NOMO-1 (cell line): ENCODE results near the gene SPTBN1.
"Not testable (repeated sequence)": the region's sequence is repeated elsewhere in the genome, so short reads cannot be mapped to it uniquely, and the experiment has no call there.

ENCODE experiments used
- DNase-seq, 2 experiments: peaks; one replicate each; lab custom pipeline; 2025; ENCODE audit not compliant: unreplicated experiment in 2 of 2; lab: John Stamatoyannopoulos, UW

Gene SPTBN1

DNA sequence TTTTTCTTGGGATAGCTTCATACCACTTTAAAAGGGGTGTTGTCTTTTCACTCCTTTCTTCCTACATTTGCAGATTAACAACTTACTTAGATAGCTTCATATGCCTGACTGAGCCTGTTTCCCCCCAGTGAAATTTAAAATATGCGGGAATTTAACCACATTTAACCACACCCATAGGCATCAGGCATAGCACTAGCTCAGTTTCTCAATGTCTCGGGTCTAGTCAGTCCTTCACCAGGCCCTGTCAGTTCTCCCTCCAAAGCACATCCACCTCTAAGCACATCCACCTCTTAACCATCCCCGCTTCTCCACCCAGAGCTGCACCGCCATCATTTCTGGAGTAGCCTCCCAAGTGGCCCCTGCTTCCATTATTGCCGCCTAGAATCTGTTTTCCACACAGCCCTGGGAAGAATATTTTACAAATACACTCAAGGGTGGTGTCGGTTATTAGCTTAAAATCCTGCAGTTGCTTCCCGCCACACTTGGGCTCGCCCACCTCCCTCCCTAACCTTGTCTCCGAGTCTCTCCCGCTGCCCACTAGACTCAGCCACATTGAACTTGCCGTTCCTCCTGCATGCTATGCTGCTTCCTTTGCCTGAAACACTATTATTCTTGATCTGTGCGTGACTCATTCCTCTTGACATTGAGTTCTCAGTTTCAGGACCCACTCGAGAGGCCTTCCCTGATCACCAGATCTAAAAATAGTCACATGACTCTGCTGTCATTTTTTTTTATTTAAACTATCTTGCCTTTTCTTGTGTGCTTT, 68.3 kb downstream of the SPTBN1 start:
- peak; percentile 41 to 81 for DNase-seq

DNA sequence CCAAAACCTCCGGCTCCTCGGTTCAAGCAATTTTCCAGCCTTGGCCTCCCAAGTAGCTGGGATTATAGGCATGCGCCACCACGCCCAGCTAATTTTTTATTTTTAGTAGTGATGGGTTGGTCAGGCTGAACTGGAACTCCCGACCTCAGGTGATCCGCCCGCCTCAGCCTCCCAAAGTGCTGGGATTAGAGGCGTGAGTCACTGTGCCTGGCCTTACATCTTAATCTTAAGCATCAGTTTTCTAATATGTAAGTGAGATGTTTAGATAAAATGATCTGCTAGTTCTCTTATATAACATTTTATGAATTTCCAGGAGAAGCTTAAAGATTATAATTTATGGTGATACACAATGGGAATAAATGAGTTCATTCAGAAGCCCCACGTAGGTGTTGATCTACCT, 69.2 kb downstream of the SPTBN1 start:
- no peak for DNase-seq

DNA sequence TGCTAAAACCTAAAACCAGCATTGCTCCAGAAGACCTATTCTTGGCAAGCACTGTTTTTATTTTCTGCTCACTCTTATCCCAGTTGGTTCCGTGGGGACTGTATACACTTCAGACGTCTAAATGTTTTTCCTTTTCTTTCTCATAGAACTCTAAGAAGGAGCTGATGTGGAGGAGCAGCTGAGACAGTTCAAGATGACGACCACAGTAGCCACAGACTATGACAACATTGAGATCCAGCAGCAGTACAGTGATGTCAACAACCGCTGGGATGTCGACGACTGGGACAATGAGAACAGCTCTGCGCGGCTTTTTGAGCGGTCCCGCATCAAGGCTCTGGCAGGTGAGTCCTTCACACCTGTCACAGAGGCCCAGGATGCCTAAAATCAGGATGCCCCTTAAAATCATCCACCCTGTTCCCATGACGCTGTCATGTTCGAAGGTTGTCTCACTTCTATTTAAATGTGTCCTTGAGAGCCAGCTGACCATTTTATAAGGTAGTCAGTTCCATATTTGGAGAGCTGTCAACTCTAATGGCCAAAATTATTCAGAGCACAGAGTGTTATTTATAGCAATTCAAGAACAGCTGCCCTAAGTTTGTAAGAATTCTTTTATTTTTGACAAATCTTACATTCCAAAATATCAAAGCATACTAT, 70.2 kb downstream of the SPTBN1 start:
- DNase-seq = no peak

DNA sequence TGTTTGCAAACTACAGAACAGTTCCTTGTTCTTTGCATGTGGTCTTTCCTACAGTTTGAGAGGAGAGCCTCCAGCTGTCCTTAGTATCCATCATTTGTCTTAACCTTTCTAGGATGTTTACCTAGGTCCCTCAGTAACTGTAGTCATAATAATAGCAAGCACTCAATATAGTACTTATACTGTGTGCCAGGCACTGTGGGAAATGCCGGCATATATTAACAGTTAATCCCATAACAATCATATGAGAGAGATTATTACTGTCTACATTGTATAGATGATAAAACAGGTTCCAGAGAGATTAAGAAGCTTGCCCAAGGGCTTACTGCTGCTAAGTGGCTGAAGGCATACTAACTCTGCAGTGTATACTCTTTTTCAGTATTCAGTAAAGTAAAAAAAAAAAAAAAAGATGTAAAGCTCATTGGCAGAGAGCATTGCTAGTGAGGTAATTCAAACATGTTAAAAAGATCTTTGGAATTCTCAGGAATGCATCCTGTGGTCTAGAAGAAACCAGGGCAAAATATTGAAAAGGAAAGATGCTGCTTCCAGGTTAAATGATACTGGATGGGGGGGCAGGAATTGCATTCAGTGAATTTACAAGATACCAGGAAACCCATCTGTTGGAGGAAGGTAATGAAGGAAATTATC, 72.3 kb downstream of the SPTBN1 start:
- DNase-seq = no peak

DNA sequence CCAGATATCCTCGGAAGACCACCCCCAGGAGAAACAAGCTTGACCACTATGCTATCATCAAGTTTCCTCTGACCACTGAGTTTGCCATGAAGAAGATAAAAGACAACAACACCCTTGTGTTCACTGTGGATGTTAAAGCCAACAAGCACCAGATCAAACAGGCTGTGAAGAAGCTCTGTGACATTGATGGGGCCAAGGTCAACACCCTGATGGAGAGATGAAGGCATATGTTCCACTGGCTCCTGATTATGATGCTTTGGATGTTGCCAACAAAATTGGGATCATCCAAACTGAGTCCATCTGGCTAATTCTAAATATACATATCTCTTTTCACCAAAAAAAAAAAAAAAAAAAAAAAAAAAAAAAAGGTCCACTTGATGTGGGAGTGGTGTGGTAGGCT, 73.4 kb downstream of the SPTBN1 start:
- DNase-seq = not testable (repeated sequence)

DNA sequence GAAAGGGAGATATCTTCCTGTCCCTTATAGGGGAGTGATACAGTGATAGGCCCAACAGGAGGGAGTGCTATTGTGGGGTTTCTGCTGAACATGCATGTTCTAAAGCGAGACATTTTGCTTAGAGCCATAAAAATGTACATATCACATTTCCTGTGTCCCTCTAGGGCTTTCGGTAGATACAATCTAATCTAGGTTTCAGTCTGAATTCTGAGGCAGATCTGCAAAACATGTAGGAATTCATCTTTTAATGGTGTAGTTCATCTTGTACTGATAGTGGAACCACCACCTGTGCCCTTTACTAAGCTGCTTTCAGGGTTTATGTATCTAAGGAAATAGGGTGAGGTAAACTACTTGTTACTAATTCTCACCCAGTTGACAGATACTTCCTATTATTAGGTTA, 73.8 kb downstream of the SPTBN1 start:
- no peak for DNase-seq

DNA sequence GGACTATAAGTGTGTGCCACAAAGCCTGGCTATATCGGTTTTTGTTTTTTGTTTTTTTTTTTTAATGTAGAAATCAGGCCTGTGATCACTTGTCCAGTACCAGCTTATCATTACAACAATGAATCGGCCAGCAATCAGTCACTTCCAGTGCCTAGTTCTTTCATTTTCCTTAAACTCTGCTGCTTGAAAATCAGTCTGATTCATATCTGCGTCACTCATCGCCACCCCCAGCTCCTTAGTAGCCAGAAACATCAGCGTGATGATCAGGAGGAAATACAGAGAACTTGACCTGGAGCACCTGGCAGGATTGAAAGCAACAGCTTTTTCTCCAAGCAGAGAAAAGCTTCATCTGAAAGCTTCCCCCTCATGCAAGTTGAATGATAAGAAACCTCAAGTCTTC, 75.4 kb downstream of the SPTBN1 start:
- DNase-seq = no peak

DNA sequence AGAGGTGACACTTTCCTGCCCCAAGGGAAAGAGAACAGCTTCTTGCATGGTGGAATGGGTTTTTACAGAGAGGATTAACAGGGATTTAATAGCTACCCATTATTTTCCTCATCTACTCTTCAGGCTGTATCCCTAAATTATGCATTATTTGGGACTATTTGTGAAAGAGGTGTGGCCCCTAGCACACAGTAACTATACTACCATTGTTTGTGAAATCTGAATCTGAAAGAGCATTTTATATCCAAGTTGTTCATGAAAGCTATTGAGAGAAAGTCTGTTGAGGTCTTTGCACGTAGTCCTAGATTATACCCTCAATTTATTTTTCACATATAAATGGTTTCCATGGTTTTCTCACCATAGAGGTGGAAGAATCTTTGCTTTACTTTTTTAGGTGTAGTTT, 78.1 kb downstream of the SPTBN1 start:
- no peak for DNase-seq

DNA sequence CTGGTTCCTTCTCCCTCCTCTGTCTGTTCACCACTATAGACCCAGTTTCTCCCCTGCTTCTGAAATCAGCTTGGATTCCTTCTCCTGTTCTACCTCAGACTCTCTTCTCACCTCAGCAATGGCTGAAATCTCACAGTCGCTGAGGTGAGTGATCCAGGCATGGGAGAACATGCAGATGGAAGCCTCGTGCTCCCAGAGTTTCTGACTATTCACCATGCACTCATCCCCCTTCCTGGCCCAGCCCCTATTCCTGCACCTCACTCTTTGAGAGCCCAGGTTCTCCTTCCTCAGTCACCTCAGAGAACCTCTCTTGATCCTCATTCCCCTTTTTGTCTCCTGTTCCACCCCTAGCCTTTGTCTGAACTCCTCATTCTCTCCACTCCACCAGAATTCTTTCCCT, 78.5 kb downstream of the SPTBN1 start:
- DNase-seq = no peak

DNA sequence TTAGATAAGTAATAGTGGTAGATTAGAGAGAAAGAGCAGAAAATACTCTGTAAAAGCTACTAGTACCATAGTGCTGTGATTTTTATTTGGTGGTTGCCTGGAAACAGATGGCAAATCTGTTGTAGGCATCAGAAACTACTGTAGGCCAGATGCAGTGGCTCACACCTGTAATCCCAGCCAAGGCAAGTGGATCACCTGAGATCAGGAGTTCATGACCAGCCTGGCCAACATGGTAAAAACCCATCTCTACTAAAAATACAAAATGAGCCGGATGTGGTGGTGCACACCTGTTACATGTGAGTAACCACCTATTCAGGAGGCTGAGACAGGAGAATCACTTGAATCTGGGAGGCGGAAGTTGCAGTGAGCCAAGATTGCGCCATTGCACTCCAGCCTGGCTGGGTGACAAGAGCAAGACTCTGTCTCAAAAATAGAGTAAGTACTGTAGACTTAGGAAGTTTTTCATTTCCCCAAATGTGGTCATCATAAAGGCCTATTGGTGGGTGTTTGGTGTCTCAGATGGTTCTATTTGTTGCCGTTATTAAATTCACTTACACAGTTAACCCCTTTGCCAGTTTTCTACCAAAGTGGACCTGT, 79.6 kb downstream of the SPTBN1 start:
- peak; percentile 34 to 54 for DNase-seq

DNA sequence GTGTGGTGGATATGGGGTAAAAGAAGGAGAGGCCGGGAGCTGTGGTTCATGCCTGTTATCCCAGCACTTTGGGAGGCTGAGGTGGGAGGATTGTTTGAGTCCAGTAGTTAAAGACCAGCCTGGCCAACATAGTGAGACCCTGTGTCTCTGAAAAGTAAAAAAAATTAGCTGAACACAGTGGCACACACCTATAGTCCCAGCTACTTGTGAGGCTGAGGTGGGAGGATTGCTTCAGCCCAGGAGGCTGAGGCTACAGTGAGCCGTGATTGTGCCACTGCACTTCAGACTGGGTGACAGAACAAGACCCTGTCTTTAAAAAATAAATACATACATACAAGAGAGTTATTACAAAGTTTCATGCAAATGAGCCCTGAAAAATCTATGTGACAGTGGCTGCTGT, 80.6 kb downstream of the SPTBN1 start:
- DNase-seq = no peak

DNA sequence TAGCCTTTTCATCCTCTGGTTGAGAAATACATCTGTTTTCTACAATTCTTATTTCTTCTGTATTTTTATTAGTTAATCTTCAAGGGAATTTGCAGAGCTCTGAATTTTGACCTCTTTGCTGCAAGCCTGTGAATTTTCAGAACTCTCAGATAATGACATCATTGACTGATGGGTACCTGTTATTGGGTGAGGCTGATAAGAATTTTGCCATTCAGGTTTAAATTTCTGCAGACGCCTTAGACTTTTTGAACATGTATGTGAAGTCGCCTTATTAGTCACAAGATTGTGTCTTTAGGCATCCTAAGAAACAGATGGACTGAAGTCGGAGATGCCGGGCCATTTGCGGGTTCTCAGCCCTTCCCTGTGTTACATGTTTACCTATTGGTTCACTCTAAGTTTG, 82.4 kb downstream of the SPTBN1 start:
- DNase-seq = no peak

DNA sequence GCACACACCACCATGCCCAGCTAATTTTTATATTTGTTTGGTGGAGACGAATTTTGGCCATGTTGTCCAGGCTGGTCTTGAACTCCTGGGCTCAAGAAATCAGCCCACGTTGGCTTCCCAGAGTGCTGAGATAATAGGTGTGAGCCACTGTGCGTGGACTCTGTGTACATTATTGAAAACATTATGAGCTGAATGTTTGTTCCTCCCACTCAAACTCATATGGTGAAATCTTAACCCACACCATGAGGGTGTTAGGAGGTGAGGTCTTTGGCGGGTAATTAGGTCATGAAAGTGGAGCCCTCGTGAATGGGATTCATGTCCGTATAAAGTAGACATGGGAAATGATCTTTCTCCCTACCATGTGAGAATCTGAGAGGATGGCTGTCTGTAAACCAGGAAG, 83.6 kb downstream of the SPTBN1 start:
- no peak for DNase-seq

DNA sequence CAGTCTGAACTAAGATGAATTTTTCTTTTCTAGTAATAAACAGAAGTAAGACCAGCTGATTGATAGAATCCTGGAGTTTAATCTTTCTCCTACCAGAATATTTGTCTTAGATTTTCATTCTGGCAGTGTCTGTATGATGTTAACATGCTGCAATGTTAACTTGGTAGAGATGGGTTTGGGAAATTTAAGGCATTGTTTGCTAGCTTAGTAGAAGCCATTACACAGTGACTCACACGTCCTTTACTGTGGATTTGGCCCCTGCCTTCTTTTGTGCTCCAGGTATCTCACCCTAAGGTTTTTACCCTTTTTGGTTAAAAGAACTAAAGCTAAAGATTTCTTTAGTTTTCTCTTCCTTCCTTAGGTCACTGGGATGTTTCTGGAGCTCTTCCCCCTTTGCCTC, 84.1 kb downstream of the SPTBN1 start:
- DNase-seq = no peak

DNA sequence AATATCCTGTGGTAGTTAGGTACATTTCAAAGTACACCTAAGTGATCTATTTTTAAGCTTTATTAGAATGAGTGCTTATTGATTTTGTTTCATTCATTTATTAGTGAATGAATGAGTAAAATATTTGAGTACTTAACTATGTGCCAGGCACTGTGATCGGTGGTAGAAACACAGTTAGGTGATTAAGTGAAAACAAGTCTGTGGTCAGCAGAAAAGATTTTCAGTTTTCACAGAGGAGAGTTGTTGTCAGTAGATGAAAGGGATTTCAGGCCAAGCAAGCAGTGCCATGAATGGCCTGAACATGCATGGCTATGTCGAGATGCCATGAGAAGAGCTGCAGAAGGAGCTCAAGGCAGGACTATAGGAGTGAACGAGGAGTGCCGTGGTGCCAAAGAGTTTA, 85.9 kb downstream of the SPTBN1 start:
- DNase-seq = no peak

DNA sequence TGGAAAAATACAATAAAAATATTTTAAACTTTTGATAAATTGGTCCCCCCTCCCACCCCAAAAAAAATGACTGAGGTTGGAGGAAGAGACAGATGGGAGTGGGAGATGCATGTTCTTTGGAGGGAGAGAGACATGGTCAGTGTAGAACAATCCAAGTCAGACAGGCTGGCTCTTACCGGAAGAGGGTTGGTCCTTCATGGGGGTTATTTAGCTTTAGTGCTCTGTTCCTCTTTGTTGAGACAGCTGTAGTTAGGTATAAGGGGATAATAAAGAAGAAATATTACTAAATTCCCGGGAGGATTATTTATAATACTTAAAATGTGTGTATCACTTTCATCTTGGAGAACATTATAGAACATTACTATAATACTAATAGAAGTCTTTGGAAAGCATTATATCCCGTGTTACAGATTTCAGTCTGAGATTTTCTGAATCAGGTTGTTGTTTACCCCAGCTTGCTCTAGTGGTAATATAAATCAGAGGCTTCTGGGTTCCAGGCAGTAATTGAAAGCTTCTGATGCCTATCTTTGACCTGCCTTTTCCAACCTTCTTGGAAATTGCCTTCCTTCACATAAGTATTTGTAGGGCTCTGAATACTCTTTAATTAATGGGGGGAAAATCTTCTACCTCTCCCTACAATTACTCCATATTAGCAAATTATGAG, 87.7 kb downstream of the SPTBN1 start:
- peak; percentile 23 to 54 for DNase-seq

DNA sequence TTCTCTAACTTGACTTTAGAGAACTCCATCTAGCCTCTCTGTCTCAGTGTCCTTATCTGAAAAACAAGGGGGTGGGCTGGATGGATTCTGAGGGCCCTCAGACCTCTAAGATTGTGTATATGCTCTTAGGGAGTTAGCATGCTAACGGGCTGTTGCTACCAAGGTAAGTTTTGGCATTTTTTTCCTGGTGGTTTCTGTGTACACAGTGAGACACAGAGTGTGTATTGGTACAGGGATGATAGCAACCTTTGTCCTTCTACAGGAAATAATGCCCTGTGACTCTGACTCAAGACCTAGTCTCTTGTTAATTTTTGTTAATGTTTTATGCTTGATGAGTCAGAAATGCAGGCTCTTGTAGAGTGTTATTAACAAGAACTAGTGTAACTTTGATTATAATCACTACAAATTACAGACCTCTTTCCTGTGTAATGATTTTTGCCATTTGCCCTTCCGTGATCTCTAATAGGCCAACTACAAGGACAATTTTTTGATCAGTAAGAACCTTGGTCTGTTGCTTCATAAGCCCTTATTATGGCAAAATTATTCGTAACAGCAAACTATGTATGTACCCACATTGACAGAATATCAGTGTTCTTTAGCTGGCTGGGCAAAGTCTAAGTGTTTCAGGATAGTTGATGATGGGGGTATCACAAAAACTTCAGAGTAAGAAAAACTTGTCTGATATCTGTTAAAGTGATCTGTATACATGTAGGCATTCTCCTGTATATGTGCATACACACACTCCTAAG, 89.7 kb downstream of the SPTBN1 start:
- DNase-seq = no peak

DNA sequence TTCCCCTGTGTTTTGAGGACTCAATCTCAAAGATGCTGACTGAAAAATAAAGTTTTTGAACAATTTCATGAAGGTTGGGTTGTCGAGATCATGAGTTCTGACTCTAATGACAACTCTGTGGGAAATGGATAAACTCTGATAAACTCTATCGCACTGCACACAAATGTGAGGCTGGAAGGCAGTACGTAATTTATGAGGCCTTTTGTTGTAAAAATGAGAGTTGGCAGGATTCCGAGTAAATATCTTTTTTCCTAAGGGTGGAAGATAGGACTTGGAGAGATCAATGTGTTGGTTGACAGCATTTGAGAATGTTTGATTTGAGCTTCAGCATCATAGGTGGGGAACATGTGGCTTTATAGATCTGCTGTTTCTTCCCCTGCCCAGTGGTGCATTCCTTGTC, 90.4 kb downstream of the SPTBN1 start:
- DNase-seq = no peak

DNA sequence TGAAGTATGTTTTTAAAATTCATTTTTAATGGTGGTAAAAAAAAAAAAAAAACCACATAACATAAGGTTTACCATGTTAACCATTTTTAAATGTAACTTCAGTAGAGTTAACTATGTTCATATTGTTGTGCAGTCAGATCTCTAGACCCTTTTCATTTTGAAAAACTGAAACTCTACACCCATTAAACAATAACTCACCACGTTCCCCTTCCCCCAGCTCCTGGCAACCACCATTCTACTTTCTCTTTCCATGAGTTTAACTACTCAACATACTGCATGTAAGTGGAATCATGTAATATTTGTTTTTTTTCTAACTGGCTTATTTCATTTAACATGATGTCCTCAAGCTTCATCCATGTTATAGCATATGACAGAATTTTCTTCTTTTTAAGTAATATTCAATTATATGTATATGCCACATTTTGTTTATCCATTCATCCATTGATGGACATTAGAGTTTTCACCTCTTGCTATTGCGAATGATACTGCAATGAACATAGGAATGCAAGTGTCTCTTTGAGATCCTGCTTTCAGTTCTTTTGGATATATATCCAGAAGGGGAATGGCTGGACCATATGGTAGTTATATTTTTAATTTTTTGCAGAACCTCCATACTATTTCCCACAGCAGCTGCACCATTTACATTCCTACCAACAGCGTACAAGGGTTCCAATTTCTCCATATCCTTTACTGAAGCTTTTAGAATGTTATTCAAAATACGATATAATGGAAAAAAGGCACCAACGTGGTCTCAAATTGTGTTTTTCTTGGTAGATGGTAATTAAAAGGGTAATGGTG, 91.0 kb downstream of the SPTBN1 start:
- DNase-seq = no peak

DNA sequence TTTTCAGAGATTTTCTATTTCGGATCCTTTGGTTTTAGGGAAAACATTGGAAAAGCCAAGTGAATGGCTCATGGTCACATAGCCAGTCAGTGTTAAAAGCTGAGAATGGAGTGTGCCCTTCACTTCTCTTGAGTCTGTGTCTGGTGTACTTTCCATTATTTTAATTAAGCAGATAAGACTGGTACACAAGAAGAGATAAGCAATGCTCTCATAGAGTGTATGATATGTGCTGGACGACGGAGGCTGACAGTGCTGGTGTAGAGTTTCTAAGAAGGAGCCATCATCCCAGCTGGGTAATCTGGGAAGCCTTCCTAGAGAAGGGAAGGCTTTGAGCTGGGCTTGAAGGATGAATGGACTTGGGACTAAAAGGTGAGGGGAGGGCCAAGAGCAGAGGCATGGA, 93.3 kb downstream of the SPTBN1 start:
- no peak for DNase-seq
